Right cardiac atrium (tissue), 5 donors: Measurements from ENCODE around the gene CHAF1B. TPM values are rescaled to one million over a fixed set of nuclear protein-coding genes. Genes with fewer than 3 reads are reported as not detected.

Experiments used
- ATAC-seq, 2 donors: fragments of 200-7000 bp; cut with Tn5 transposase; one replicate each; pipeline versions ENCODE4 v1.8.0 to v1.9.1; 2020; ENCODE audit warnings: moderate library complexity in 2 of 2, mild to moderate bottlenecking in 1 of 2
- DNase-seq, 3 donors: peaks; one replicate each; pipeline ENCODE4 v3.0.0-alpha.2; 2020
- H3K27ac ChIP-seq: one replicate; pipeline ENCODE4 v1.5.1; 2013; ENCODE audit warnings: mild to moderate bottlenecking, low read length, control low read depth, moderate library complexity
- H3K27me3 ChIP-seq: one replicate; pipeline ENCODE4 v1.6.1; 2013; ENCODE audit not compliant: control insufficient read depth, insufficient read depth
- H3K4me1 ChIP-seq: one replicate; pipeline ENCODE4 v1.6.1; 2013; ENCODE audit warnings: low read length; ENCODE audit not compliant: control insufficient read depth, insufficient read depth
- H3K4me3 ChIP-seq: one replicate; pipeline ENCODE4 v1.5.1; 2013; ENCODE audit warnings: low read length, control low read depth
- H3K9me3 ChIP-seq: one replicate; pipeline ENCODE4 v1.6.1; 2013; ENCODE audit warnings: low read length; ENCODE audit not compliant: control insufficient read depth
- WGBS: extraction: QIAGEN DNeasy Blood & Tissue Kit; methylation state at CpG from one replicate; pipeline ENCODE4 v1.1.7; 2013; 5-methylcytosine and 5-hydroxymethylcytosine counted together
- intact Hi-C, 4 donors: fragments of 100-400 bp; cut with DNase I; formaldehyde crosslinking; loops; one replicate each; pipeline versions ENCODE4 v1.11.0 to v1.14.0; 2022 to 2023
- polyA plus RNA-seq: library from polyadenylated mRNA; stranded (reverse); fragments of 200-250 nt; gene quantifications from one replicate; pipeline ENCODE4 v1.2.3, GENCODE V29; 2013
- total RNA-seq, 4 donors: library from RNA; stranded (reverse); fragmentation: NEBNext Ultra II Directional; extraction: Animal tissue kit (Norgen Biotek cat#: 25700); gene quantifications; one replicate each; pipeline ENCODE4 v1.2.1, GENCODE V29; 2021
- donor health status: healthy with polysubstance abuse.
- donor health status: DM: no; HTN: yes; CAD: no.
- donor health status: DM: no; HTN: no; CAD: no.
- donor health status: DM: no; HTN: yes; CAD: no; lungs with severe emphysema.
- donor health status: DM: yes; HTN: yes; CAD: no.

CHAF1B gene
- total and polyA plus RNA-seq, 5 donors, result 0.61 to 1.3 (median 0.75) TPM

DNA sequence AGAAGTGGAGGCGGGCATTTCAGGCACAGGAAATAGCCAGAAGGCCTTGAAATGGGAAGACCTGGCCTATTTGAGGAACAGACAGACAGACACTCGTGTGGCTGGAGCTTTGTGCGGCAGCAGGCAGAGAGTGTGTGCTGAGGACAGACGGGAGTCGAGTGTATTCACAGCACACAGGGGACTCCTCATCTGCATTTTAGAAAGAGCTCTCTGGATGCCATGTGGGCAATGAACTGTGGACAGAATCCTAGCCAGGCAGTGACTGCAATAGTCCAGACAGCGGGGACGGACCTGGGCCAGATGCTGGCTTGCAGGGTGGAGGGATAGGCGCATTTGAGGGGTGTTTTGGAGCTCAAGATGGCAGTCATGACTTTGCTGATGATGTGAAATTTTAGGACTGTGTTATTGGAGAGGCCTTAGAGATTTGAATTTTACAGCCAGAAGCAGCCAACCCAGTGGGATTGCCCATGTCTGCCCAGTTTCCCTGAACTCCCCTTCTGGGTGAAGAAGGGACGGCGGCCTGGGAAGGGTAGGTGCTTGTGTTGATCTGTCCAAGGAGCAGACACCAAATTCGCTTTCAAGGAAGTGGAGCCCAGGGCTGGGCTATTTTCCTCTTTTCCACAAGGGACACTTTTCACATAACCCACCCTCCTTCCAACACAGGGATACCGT lies 43.7 kb downstream of the CHAF1B start:
- no peak for ATAC-seq
- 80% methylated on average over 12 of the region's 12 CpGs for WGBS
- Histone ChIP-seq H3K4me1 (no peaks in the 10 kb centered on the region), H3K4me3 (no peak overlapping the region), H3K27me3 (no peaks in the 10 kb centered on the region), H3K27ac (no peak overlapping the region), H3K9me3 (no peaks in the 10 kb centered on the region)
- no peak for DNase-seq
- intact Hi-C loops, result loop anchor here in 3 of 4 donors (10.0 kb wide), 2 partner anchors 156 to 496 kb away; no protein-coding TSS in a partner anchor

DNA sequence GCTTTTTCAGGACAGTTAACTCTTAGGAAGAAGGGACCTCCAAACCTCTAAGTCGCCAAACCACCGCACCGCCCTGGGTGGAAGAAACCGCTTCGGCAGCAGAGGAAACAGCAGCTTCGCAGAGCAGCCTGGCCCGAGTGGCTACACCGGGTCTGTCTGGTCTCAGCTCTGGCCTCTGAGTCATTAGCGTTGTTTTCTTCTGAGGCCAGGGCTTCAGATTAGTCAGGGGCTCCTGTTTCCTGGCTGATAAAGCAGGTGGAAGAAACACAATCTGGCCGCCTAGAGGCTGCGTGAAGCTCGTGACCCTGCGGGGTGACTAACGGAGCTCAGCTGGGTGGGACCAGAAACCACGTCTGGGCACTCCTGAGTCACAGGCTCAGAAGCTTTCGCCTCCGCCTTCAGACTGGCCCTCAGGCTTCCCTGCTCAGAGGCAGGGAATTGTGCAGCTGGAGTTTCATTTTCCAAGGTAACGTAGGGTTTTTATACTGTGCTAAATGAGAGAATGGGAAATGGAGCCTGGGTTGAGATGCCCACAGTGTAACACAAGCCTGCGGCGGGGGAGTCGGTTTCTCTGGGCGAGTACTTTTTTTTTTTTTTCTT lies 44.9 kb downstream of the CHAF1B start:
- WGBS, result 28% methylated on average over 22 of the region's 22 CpGs
- Histone ChIP-seq H3K27ac (peak overlapping the region; percentile 26), H3K4me1 (no peaks in the 10 kb centered on the region), H3K4me3 (no peak overlapping the region), H3K9me3 (no peaks in the 10 kb centered on the region), H3K27me3 (no peaks in the 10 kb centered on the region)
- ATAC-seq, result peak; percentile 93 to 97
- intact Hi-C loops, result loop anchor here in 3 of 4 donors (10.0 kb wide), 2 partner anchors 155 to 495 kb away; no protein-coding TSS in a partner anchor
- peak; percentile 86 to 90 (median 87) for DNase-seq

DNA sequence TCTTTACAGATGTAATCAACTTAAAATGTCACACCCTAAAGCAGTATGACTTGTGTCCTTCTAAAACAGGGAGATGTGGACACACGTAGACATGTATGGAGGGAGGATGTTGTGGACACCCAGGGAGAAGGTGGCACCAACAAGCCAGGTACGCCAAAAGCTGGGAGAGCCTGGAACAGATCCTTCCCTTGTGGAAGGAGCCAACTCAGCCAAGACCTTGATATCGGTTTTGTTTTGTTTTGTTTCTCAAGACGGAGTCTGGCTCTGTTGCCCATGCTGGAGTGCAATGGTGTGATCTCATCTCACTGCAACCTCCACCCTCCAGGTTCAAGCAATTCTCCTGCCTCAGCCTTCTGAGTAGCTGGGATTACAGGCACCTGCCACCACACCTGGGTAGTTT lies 45.6 kb downstream of the CHAF1B start:
- intact Hi-C loops, result no loop called here
- Histone ChIP-seq H3K27me3 (no peaks in the 10 kb centered on the region), H3K4me3 (no peak overlapping the region), H3K9me3 (no peaks in the 10 kb centered on the region), H3K27ac (no peak overlapping the region), H3K4me1 (no peaks in the 10 kb centered on the region)
- ATAC-seq, result peak in 1 of 2 donors; percentile 32
- no peak for DNase-seq
- WGBS, result 67% methylated on average over 4 of the region's 4 CpGs

DNA sequence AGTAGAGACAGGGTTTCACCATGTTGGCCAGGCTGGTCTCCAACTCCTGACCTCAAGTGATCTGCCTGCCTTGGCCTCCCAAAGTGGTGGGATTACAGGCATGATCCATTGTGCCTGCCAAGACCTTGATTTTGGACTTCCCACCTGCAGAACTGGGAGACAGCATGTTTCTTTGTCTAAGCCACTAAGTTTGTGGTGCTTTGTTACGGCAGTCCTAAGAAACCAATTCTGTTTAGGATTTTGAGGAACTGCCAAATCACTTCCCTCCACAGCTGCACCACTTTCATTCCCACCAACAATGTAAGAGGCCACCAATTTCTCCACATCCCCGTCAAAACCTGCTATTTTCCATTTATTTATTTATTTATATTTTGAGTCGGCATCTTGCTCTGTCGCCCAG lies 46.1 kb downstream of the CHAF1B start:
- no peak overlapping the region for H3K27ac ChIP-seq
- DNase-seq, result no peak

DNA sequence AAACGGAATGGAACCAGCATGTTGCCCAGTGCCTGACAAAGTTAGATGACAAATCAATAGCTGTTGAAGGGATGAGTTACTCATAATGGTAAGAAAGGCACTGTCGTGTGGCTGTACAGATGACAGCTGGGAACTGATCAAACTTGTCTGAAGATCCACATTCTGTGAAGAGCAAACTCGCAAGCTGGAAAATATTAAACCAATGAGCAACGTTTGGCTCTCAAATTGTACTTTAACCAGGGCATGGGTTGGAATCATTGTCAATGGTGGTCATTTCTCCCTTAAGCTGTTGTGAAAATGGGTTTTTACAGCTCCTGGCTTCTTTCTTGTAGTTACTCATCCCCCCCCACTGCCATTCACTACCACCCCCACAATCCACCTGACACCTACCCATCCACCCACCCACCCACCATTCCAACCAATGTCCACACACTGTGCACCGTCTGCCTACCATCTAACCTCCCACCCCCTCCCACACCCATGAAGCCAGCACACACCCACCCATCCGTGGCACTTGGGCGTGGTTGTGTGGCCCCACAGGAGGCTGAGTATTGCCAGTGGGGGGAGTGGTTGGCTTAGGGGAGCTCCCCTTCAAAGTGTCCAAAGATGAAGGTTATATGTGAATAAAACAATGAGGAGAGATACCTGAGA lies 48.0 kb downstream of the CHAF1B start:
- Histone ChIP-seq H3K4me3 (no peak overlapping the region), H3K27ac (no peak overlapping the region), H3K9me3 (no peaks in the 10 kb centered on the region), H3K27me3 (no peaks in the 10 kb centered on the region), H3K4me1 (no peaks in the 10 kb centered on the region)
- intact Hi-C loops, result no loop called here
- DNase-seq (no peak), ATAC-seq (no peak)
- WGBS, result 93% methylated on average over 7 of the region's 7 CpGs

More for the DNA sequence above, 46.1 kb downstream of the CHAF1B start:
- ATAC-seq, result no peak
- no peaks in the 10 kb centered on the region for H3K9me3 ChIP-seq
- no peak overlapping the region for H3K4me3 ChIP-seq
- 85% methylated on average over 4 of the region's 4 CpGs for WGBS
- no peaks in the 10 kb centered on the region for H3K4me1 ChIP-seq
- intact Hi-C loops, result no loop called here
- H3K27me3 ChIP-seq, result no peaks in the 10 kb centered on the region

DNA sequence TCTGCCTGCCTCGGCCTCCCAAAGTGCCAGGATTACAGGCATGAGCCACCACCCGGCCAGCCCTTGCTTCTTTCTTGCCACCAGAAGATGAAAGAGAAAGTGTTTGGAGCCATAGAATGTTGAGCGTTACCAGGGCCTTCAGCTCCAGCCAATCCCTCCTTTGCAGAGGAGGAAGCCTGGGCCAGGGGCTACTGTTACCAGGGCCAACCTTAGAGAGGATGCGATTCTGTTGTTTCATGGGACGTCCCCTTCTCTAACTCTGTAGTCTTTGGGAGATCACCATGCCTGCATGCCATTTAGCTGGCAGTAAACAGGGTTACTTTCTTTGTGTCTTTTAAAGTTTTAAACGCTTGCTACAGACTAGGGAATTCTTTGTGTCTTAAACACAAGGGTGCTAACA lies 49.0 kb downstream of the CHAF1B start:
- WGBS, result 89% methylated on average over 6 of the region's 6 CpGs
- H3K27ac ChIP-seq, result no peak overlapping the region
- no peak for ATAC-seq
- no peak overlapping the region for H3K4me3 ChIP-seq
- H3K9me3 ChIP-seq, result no peaks in the 10 kb centered on the region
- intact Hi-C loops, result no loop called here
- H3K4me1 ChIP-seq, result no peaks in the 10 kb centered on the region
- DNase-seq, result no peak
- no peaks in the 10 kb centered on the region for H3K27me3 ChIP-seq

DNA sequence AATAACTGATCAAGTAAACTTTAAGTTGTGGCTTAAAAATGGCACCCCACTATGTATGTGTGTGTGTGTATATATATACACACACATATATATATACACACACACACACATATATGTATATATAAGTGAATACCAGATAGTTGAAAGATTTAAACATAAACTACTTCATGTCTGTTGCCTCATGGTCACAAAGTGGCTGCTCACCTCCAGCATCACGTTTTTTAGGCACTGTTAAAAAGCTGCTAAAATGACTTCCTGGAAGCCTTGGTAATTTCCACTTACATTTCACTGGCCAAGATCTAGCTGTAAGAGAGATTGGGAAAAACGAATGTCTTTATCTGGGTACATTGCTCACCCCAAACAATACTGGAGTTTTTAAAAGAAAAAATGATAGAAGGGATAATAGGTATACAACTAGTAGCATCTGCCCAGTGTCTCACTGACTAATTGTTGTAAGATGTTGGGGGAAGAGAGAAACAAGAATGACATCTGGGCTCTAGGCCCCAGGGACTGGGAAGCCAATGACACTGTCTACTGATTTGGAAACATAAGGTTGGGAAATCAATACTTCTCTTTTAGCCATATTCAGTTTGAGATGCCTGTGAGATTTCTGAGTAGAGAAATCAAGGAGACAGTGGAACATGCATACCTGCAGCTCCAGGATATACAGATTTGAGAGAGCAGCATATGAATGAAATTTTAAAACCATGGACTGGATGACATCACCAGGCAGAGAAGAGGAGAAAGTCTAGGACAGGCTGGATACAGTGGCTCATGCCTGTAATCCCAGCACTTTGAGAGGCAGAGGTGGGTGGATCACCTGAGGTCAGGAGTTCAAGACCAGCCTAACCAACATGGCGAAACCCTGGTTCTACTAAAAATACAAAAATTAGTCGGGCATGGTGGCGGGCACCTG lies 51.9 kb downstream of the CHAF1B start:
- no peaks in the 10 kb centered on the region for H3K9me3 ChIP-seq
- WGBS, result 81% methylated on average over 5 of the region's 5 CpGs
- H3K4me1 ChIP-seq, result no peaks in the 10 kb centered on the region
- H3K27ac ChIP-seq, result no peak overlapping the region
- DNase-seq (no peak), ATAC-seq (peak in 1 of 2 donors; percentile 39)
- intact Hi-C loops, result no loop called here
- H3K4me3 ChIP-seq, result no peak overlapping the region
- no peaks in the 10 kb centered on the region for H3K27me3 ChIP-seq

DNA sequence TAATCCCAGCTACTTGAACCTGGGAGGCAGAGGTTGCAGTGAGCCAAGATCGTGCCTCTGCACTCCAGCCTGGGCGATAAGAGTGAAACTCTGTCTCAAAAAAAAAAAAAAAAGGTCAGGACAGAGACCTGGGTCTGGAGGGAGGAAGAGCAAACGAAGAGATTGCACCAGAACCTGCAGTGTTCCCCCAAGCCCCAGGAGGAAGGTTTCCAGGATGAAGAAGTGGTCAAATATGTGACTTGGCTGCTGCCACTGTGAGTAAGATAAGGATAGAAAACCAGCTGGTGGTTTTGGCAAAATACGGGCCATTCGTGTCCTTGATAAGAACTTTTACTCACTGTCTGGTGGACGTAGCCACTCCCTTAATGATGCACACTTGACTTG lies 52.5 kb downstream of the CHAF1B start:
- intact Hi-C loops, result no loop called here
- Histone ChIP-seq H3K9me3 (no peaks in the 10 kb centered on the region), H3K4me3 (no peak overlapping the region), H3K27ac (no peak overlapping the region), H3K4me1 (no peaks in the 10 kb centered on the region), H3K27me3 (no peaks in the 10 kb centered on the region)
- 18% methylated on average over 6 of the region's 6 CpGs for WGBS
- ATAC-seq, result peak; percentile 74 to 91
- DNase-seq, result peak in 1 of 3 donors; percentile 50

DNA sequence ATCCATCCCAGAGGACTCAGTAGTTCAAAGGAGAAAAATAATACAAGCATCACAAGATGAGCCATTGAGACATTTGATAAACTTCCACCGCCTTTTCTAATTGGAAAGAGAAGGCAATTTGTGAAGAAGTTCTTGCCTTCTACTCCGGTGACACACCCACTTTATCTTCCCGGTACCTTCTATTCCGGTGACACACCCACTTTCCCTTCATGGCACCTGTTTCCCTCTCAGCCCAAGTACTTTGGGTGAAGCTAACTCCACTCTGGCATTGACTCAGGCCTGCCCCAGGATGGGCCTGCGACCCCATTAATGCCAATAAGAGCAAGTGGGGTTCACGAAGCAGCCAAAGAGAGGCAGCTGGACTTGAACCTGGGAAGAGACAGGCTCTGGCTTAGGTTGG lies 56.5 kb downstream of the CHAF1B start:
- intact Hi-C loops, result no loop called here
- H3K27me3 ChIP-seq, result no peaks in the 10 kb centered on the region
- no peak overlapping the region for H3K27ac ChIP-seq
- 95% methylated on average over 6 of the region's 6 CpGs for WGBS
- H3K4me1 ChIP-seq, result no peaks in the 10 kb centered on the region
- no peaks in the 10 kb centered on the region for H3K9me3 ChIP-seq
- DNase-seq (no peak), ATAC-seq (no peak)
- no peak overlapping the region for H3K4me3 ChIP-seq

DNA sequence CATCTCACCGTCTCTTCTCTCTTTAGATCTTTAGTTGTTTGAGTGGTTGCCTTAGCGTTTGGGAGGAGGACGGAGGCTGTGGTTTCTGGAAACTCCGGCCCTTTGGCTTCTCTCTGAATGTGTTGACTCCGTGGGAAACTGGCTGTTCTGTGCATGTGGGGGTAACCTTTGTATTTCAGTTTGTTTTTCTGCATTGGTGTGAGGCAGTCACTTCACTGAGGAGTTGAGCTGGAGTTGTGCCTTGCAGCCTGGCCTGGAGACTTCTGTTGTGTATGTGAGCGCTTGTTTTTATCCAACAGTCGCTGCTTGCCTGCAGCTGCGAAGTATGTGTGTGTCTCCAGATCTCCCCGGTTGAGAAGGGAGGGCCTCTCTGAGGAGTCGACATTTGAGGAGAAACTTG lies 61.1 kb downstream of the CHAF1B start:
- DNase-seq (peak in 1 of 3 donors; percentile 50), ATAC-seq (no peak)
- intact Hi-C loops, result no loop called here
- no peaks in the 10 kb centered on the region for H3K27me3 ChIP-seq
- no peak overlapping the region for H3K27ac ChIP-seq
- no peaks in the 10 kb centered on the region for H3K4me1 ChIP-seq
- 59% methylated on average over 10 of the region's 10 CpGs for WGBS
- H3K9me3 ChIP-seq, result no peaks in the 10 kb centered on the region
- H3K4me3 ChIP-seq, result no peak overlapping the region
